ENCODE results near the gene ECSIT. TPM values are rescaled to one million over a fixed set of nuclear protein-coding genes. Genes with fewer than 3 reads are reported as not detected.

ECSIT gene
- total RNA-seq, 1 donor = 36.9 TPM

DNA sequence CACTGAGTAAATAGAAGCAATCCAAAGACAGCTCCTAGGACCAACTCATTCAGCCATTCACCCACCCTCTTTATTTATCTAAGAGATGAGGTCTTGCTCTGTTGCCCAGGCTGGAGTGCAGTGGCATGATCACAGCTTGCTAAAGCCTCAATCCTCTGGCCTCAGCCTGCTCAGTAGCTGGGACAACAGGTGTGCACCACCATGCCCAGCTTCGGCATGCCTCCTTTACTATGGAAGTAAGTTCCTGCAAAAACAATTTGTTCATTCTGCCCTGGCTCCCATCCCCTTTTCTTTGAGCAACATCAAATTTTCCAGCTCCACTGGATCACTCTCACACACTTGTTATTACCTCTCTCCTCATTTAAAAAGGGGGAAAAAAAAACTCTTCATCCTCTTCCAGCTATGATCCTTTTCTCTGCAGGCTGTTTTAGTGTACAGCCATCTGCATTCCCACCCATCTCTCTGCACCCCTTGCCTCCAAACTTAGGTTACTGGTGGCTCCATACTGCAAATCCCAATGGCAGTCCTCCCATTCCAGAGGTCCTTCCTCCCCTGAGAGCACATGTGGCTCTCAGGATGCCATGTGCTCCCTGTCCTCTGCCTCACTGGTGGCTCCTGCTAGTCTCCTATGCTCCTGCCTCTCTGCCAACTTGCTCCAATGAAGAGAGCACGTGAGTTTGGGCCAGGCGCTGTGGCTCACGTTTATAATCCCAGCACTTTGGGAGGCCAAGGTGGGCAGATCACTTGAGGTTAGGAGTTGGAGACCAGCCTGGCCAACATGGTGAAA is 27.9 kb upstream of the ECSIT start:
- H3K4me3 ChIP-seq (ENCODE audit: insufficient read depth, low read length) = no peak overlapping the region
- H4K20me1 ChIP-seq (ENCODE audit: insufficient read depth, low read length) = peaks cover 34% of the 10 kb centered on the region
- H3K4me2 ChIP-seq (ENCODE audit: insufficient read depth, low read length) = no peak overlapping the region
- peak; percentile 58 for DNase-seq (ENCODE audit: insufficient read length, low spot score, missing footprints)
- peaks cover 21% of the 10 kb centered on the region for H3K4me1 ChIP-seq (ENCODE audit: insufficient read depth, low read length)
- peaks cover 41% of the 10 kb centered on the region for H3K79me2 ChIP-seq (ENCODE audit: insufficient read depth, low read length)
- TF ChIP-seq, protein P1, sequence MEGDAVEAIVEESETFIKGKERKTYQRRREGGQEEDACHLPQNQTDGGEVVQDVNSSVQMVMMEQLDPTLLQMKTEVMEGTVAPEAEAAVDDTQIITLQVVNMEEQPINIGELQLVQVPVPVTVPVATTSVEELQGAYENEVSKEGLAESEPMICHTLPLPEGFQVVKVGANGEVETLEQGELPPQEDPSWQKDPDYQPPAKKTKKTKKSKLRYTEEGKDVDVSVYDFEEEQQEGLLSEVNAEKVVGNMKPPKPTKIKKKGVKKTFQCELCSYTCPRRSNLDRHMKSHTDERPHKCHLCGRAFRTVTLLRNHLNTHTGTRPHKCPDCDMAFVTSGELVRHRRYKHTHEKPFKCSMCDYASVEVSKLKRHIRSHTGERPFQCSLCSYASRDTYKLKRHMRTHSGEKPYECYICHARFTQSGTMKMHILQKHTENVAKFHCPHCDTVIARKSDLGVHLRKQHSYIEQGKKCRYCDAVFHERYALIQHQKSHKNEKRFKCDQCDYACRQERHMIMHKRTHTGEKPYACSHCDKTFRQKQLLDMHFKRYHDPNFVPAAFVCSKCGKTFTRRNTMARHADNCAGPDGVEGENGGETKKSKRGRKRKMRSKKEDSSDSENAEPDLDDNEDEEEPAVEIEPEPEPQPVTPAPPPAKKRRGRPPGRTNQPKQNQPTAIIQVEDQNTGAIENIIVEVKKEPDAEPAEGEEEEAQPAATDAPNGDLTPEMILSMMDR (IDR thresholded peaks at IDR 0.05; ENCODE audit: extremely low read depth, low read depth, low read length) = no peak
- no peaks in the 10 kb centered on the region for H3K27me3 ChIP-seq (ENCODE audit: insufficient read depth, low read length)
- no peak overlapping the region for H3K27ac ChIP-seq (ENCODE audit: low read depth, low read length)
- no peak overlapping the region for H2AFZ ChIP-seq (ENCODE audit: low read length)
- H3K9me3 ChIP-seq (ENCODE audit: low read depth, low read length) = no peaks in the 10 kb centered on the region
- H3K36me3 ChIP-seq (ENCODE audit: insufficient read depth, low read length) = peaks cover 5% of the 10 kb centered on the region

DNA sequence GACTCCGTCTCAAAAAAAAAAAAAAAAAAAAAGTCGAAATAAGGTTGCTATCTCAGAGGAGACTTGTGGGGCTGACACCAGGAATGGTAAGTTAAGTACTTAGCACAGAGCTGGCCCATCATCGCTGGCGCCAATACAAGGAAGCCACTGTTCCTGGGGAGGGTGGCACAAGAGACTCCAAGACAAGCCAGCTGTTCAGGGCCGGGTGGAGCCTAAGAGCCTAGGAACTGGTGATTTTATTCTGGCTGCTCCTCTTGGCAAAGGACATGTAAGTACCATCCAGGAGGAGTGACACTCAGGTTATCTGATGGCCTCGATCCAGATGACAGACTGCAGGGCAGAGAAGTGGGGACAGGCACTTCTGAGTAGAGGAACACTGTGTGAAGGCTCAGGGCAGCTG is 26.3 kb upstream of the ECSIT start:
- peaks cover 15% of the 10 kb centered on the region for H3K4me1 ChIP-seq (ENCODE audit: insufficient read depth, low read length)
- no peak overlapping the region for H3K27ac ChIP-seq (ENCODE audit: low read depth, low read length)
- H3K79me2 ChIP-seq (ENCODE audit: insufficient read depth, low read length) = peaks cover 41% of the 10 kb centered on the region
- no peak overlapping the region for H3K4me3 ChIP-seq (ENCODE audit: insufficient read depth, low read length)
- peaks cover 34% of the 10 kb centered on the region for H4K20me1 ChIP-seq (ENCODE audit: insufficient read depth, low read length)
- no peaks in the 10 kb centered on the region for H3K9me3 ChIP-seq (ENCODE audit: low read depth, low read length)
- H3K36me3 ChIP-seq (ENCODE audit: insufficient read depth, low read length) = peaks cover 5% of the 10 kb centered on the region
- DNase-seq (ENCODE audit: insufficient read length, low spot score, missing footprints) = peak; percentile 79
- H3K27me3 ChIP-seq (ENCODE audit: insufficient read depth, low read length) = no peaks in the 10 kb centered on the region
- no peak overlapping the region for H2AFZ ChIP-seq (ENCODE audit: low read length)
- TF ChIP-seq, protein P1 (IDR thresholded peaks at IDR 0.05; ENCODE audit: extremely low read depth, low read depth, low read length) = no peak
- H3K4me2 ChIP-seq (ENCODE audit: insufficient read depth, low read length) = no peak overlapping the region

DNA sequence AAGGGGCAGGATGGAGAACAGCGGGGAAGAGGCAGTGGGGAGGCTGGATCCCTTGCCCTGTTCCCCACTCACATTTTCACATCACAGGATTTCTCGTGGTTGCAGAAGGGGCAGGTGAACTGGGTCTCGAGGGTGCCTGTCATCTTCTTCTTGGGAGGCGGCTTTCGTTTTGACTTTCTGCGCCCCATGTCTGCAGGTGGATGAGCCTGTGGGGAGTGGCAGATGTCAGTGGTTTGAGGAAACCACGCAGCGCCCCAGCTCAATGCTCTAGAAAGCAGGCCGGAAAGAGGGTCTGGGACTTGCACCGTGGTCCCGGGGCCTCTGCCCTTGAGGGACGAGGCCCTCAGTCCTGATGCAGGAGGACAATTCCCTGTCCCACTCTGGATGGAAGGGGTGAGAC is 25.2 kb upstream of the ECSIT start:
- H3K79me2 ChIP-seq (ENCODE audit: insufficient read depth, low read length) = peaks cover 41% of the 10 kb centered on the region
- H3K36me3 ChIP-seq (ENCODE audit: insufficient read depth, low read length) = peaks cover 5% of the 10 kb centered on the region
- peak; percentile 38 for DNase-seq (ENCODE audit: insufficient read length, low spot score, missing footprints)
- H3K4me1 ChIP-seq (ENCODE audit: insufficient read depth, low read length) = peaks cover 9% of the 10 kb centered on the region
- no peaks in the 10 kb centered on the region for H3K9me3 ChIP-seq (ENCODE audit: low read depth, low read length)
- H2AFZ ChIP-seq (ENCODE audit: low read length) = no peak overlapping the region
- no peak overlapping the region for H3K4me2 ChIP-seq (ENCODE audit: insufficient read depth, low read length)
- H3K4me3 ChIP-seq (ENCODE audit: insufficient read depth, low read length) = no peak overlapping the region
- H3K27ac ChIP-seq (ENCODE audit: low read depth, low read length) = no peak overlapping the region
- TF ChIP-seq, protein P1 (IDR thresholded peaks at IDR 0.05; ENCODE audit: extremely low read depth, low read depth, low read length) = no peak
- H3K27me3 ChIP-seq (ENCODE audit: insufficient read depth, low read length) = no peaks in the 10 kb centered on the region
- peaks cover 34% of the 10 kb centered on the region for H4K20me1 ChIP-seq (ENCODE audit: insufficient read depth, low read length)

DNA sequence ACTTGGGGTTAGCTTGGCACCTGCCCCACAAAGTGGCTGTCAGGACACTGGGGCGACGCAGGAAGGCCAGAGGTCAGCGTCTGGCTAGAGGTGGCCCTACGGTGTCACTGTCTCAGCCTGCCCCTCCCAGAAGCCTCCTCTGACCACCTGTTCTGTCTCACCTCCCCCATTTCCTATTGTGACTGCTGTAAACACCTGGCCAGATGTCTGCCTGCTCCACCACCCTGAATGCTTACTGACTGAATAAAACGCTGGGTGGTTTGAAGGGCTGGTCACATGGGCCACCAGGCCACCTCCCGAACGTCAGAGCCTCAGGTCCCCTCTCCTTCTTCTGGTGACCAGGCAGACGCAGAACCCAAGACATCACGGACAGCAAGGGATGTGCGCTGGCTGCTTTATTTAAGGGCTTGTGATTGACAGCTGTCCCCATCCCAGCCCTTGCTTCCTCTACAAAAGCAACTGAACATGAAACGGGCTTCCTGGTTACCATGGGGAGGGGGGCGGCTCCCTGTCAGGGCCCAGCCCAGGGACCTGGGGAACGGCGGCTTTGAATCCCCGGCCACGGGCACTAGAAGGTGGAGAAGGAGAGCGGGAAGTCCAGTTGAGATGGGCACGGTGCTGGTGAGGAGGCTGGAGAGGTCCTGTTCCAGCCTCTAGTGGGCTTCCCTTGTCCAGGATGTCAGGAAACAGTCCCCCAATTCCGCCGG is 23.9 kb upstream of the ECSIT start:
- Histone ChIP-seq H3K4me2 (ENCODE audit: insufficient read depth, low read length) (no peak overlapping the region), H3K79me2 (ENCODE audit: insufficient read depth, low read length) (peaks cover 28% of the 10 kb centered on the region), H3K27ac (ENCODE audit: low read depth, low read length) (no peak overlapping the region), H3K27me3 (ENCODE audit: insufficient read depth, low read length) (no peaks in the 10 kb centered on the region), H4K20me1 (ENCODE audit: insufficient read depth, low read length) (peaks cover 22% of the 10 kb centered on the region), H2AFZ (ENCODE audit: low read length) (no peak overlapping the region), H3K36me3 (ENCODE audit: insufficient read depth, low read length) (peaks cover 5% of the 10 kb centered on the region), H3K4me3 (ENCODE audit: insufficient read depth, low read length) (no peak overlapping the region), H3K4me1 (ENCODE audit: insufficient read depth, low read length) (peaks cover 2% of the 10 kb centered on the region), H3K9me3 (ENCODE audit: low read depth, low read length) (no peaks in the 10 kb centered on the region)
- TF ChIP-seq, protein P1 (IDR thresholded peaks at IDR 0.05; ENCODE audit: extremely low read depth, low read depth, low read length) = no peak
- DNase-seq (ENCODE audit: insufficient read length, low spot score, missing footprints) = peak; percentile 46
